ENCODE data around the gene PSPH.
A peak's percentile ranks its signal among the peaks of the same experiment; 100 is the strongest.

The PSPH gene

GRCh38 chr7:55996856-55997500, 54.3 kb downstream of the PSPH start:
- DNase-seq, result no peak

- no peak for DNase-seq
Measured at GRCh38 chr7:55992346-55992745, 58.9 kb downstream of the PSPH start.

GRCh38 chr7:55983537-55983936, 67.7 kb downstream of the PSPH start:
- DNase-seq, result no peak

- DNase-seq, result no peak
Measured at GRCh38 chr7:55980266-55980665, 71.0 kb downstream of the PSPH start.

GRCh38 chr7:55977831-55978230, 73.4 kb downstream of the PSPH start:
- DNase-seq, result no peak

GRCh38 chr7:55975988-55976633, 75.1 kb downstream of the PSPH start:
- DNase-seq, result no peak

GRCh38 chr7:55973747-55974250, 77.4 kb downstream of the PSPH start:
- no peak for DNase-seq

GRCh38 chr7:55970978-55971377, 80.3 kb downstream of the PSPH start:
- no peak for DNase-seq

- DNase-seq, result no peak
Measured at GRCh38 chr7:55970561-55970960, 80.7 kb downstream of the PSPH start.

- DNase-seq, result no peak
Measured at GRCh38 chr7:55969391-55969790, 81.9 kb downstream of the PSPH start.

GRCh38 chr7:55966851-55967250, 84.4 kb downstream of the PSPH start:
- no peak for DNase-seq

- no peak for DNase-seq
Measured at GRCh38 chr7:55965805-55966421, 85.3 kb downstream of the PSPH start.

- DNase-seq, result no peak
Measured at GRCh38 chr7:55965100-55965470, 86.2 kb downstream of the PSPH start.

- DNase-seq, result peak; percentile 48
Measured at GRCh38 chr7:55964261-55965099, 86.8 kb downstream of the PSPH start, which contains the start of gene NIPSNAP2. Gene NIPSNAP2 (plus strand): TSS chr7:55964585. CDS start chr7:55964610, 25 bp downstream.

- DNase-seq, result no peak
Measured at GRCh38 chr7:55963584-55964168, 87.6 kb downstream of the PSPH start.

- DNase-seq, result no peak
Measured at GRCh38 chr7:55962014-55962413, 89.2 kb downstream of the PSPH start.

Data from activated effector memory CD4-positive, alpha-beta T cell treated with Interleukin-2 at 50 U/mL for 16 hours (primary cell).